H9 (cell line): Measurements from ENCODE around the gene GABBR2. TPM values are rescaled to one million over a fixed set of nuclear protein-coding genes. Genes with fewer than 3 reads are reported as not detected.

Experiments
- DNase-seq: peaks from one replicate; pipeline ENCODE4 v3.0.0-alpha.2; 2017
- H2AFZ ChIP-seq: one replicate; pipeline ENCODE4 v1.6.1; 2013; ENCODE audit warnings: mild to moderate bottlenecking, low read length, control low read depth, moderate library complexity
- H2AK5ac ChIP-seq: 2 replicates; pipeline ENCODE4 v1.6.1; 2013; ENCODE audit warnings: low read length, control low read depth, mixed read lengths; ENCODE audit not compliant: insufficient read length
- H2BK120ac ChIP-seq: one replicate; pipeline ENCODE4 v1.6.1; 2013; ENCODE audit warnings: low read depth, mild to moderate bottlenecking, low read length, control low read depth, inconsistent platforms; ENCODE audit not compliant: poor library complexity, severe bottlenecking
- H2BK12ac ChIP-seq: 2 replicates; pipeline ENCODE4 v1.6.1; 2013; ENCODE audit warnings: low read length, control low read depth, mixed read lengths, low read depth; ENCODE audit not compliant: insufficient read length
- H2BK15ac ChIP-seq: 2 replicates; pipeline ENCODE4 v1.6.1; 2013; ENCODE audit warnings: low read depth, low read length, control low read depth
- H2BK20ac ChIP-seq: one replicate; pipeline ENCODE4 v1.6.1; 2013; ENCODE audit warnings: low read depth, mild to moderate bottlenecking, low read length, control low read depth, inconsistent platforms; ENCODE audit not compliant: poor library complexity, severe bottlenecking
- H2BK5ac ChIP-seq: 2 replicates; pipeline ENCODE4 v1.6.1; 2013; ENCODE audit warnings: low read length, control low read depth, mixed read lengths; ENCODE audit not compliant: insufficient read length
- H3K14ac ChIP-seq: 2 replicates; pipeline ENCODE4 v1.6.1; 2013; ENCODE audit warnings: low read length, control low read depth; ENCODE audit not compliant: insufficient read depth
- H3K18ac ChIP-seq: 2 replicates; pipeline ENCODE4 v1.6.1; 2013; ENCODE audit warnings: low read depth, mild to moderate bottlenecking, mixed read lengths, low read length, control low read depth; ENCODE audit not compliant: insufficient read length
- H3K23ac ChIP-seq: 2 replicates; pipeline ENCODE4 v1.6.1; 2013; ENCODE audit warnings: low read length, control low read depth, mixed read lengths, low read depth; ENCODE audit not compliant: insufficient read length
- H3K23me2 ChIP-seq: 2 replicates; pipeline ENCODE4 v1.6.1; 2013; ENCODE audit warnings: low read depth, mild to moderate bottlenecking, mixed read lengths, low read length, control low read depth; ENCODE audit not compliant: insufficient read length, poor library complexity, severe bottlenecking
- H3K27ac ChIP-seq: 2 replicates; pipeline ENCODE4 v1.5.1; 2013; ENCODE audit warnings: low read length, control low read depth, mixed read lengths, low read depth; ENCODE audit not compliant: insufficient read length
- H3K27me3 ChIP-seq: 2 replicates; pipeline ENCODE4 v1.6.1; 2013; ENCODE audit warnings: low read length, control low read depth, inconsistent platforms; ENCODE audit not compliant: insufficient read depth
- H3K4ac ChIP-seq: 2 replicates; pipeline ENCODE4 v1.6.1; 2013; ENCODE audit warnings: low read depth, mild to moderate bottlenecking, control low read depth, inconsistent platforms, low read length, moderate library complexity
- H3K4me1 ChIP-seq: 2 replicates; pipeline ENCODE4 v1.6.1; 2013; ENCODE audit warnings: low read length, control low read depth, inconsistent platforms; ENCODE audit not compliant: insufficient read depth
- H3K4me2 ChIP-seq: 2 replicates; pipeline ENCODE4 v1.6.1; 2013; ENCODE audit warnings: low read length, control low read depth, mixed read lengths; ENCODE audit not compliant: insufficient read length, insufficient read depth
- H3K56ac ChIP-seq: 2 replicates; pipeline ENCODE4 v1.6.1; 2013; ENCODE audit warnings: low read depth, mild to moderate bottlenecking, mixed read lengths, low read length, control low read depth; ENCODE audit not compliant: insufficient read length
- H3K79me1 ChIP-seq: 2 replicates; pipeline ENCODE4 v1.6.1; 2013; ENCODE audit warnings: low read depth, mild to moderate bottlenecking, moderate library complexity, low read length, control low read depth, inconsistent platforms; ENCODE audit not compliant: insufficient read depth, poor library complexity, severe bottlenecking
- H3K79me2 ChIP-seq: 2 replicates; pipeline ENCODE4 v1.6.1; 2013; ENCODE audit warnings: low read length, control low read depth, inconsistent platforms; ENCODE audit not compliant: insufficient read depth
- H3K9ac ChIP-seq: 2 replicates; pipeline ENCODE4 v1.6.1; 2013; ENCODE audit warnings: low read length, control low read depth, mixed read lengths; ENCODE audit not compliant: insufficient read length; ENCODE audit errors: extremely low read depth
- H3K9me3 ChIP-seq: one replicate; pipeline ENCODE4 v1.6.1; 2013; ENCODE audit warnings: low read depth, low read length, inconsistent platforms; ENCODE audit not compliant: control insufficient read depth
- H3T11ph ChIP-seq: one replicate; pipeline ENCODE4 v1.6.1; 2013; ENCODE audit warnings: mild to moderate bottlenecking, low read length, control low read depth, inconsistent platforms
- H4K20me1 ChIP-seq: one replicate; pipeline ENCODE4 v1.6.1; 2013; ENCODE audit not compliant: control insufficient read depth, insufficient read length, insufficient read depth
- H4K5ac ChIP-seq: 2 replicates; pipeline ENCODE4 v1.6.1; 2013; ENCODE audit warnings: low read depth, mild to moderate bottlenecking, mixed read lengths, low read length, control low read depth; ENCODE audit not compliant: insufficient read length
- H4K8ac ChIP-seq: replicated peaks from 2 replicates; pipeline ENCODE4 v1.6.1; 2013; ENCODE audit warnings: low read length, control low read depth, mixed read lengths, low read depth; ENCODE audit not compliant: insufficient read length
- H4K91ac ChIP-seq: 2 replicates; pipeline ENCODE4 v1.6.1; 2013; ENCODE audit warnings: low read depth, mild to moderate bottlenecking, moderate library complexity, mixed read lengths, low read length, control low read depth; ENCODE audit not compliant: insufficient read length
- H3K27ac Mint-ChIP-seq, 3 experiments: 2 replicates in 2 of 3; 3 replicates in 1 of 3; pipeline ENCODE4 v1.8.0; 2020 to 2021; ENCODE audit warnings: mixed read lengths in 3 of 3, mild to moderate bottlenecking in 1 of 3, moderate library complexity in 1 of 3
- H3K27me3 Mint-ChIP-seq: 2 replicates; pipeline ENCODE4 v1.8.0; 2021; ENCODE audit warnings: low read depth, mild to moderate bottlenecking, moderate library complexity, mixed read lengths
- H3K36me3 Mint-ChIP-seq, 3 experiments: 2 replicates in 2 of 3; 3 replicates in 1 of 3; pipeline ENCODE4 v1.8.0; 2020 to 2021; ENCODE audit warnings: low read depth in 3 of 3, mixed read lengths in 3 of 3; ENCODE audit not compliant: insufficient read depth in 1 of 3
- H3K4me1 Mint-ChIP-seq, 2 experiments: 2 replicates each; pipeline ENCODE4 v1.8.0; 2020; ENCODE audit warnings: mixed read lengths in 2 of 2
- H3K4me3 Mint-ChIP-seq, 2 experiments: 2 replicates in 1 of 2; 3 replicates in 1 of 2; pipeline ENCODE4 v1.8.0; 2020 to 2021; ENCODE audit warnings: mild to moderate bottlenecking in 2 of 2, mixed read lengths in 2 of 2, moderate library complexity in 1 of 2
- H3K9me3 Mint-ChIP-seq, 2 experiments: 2 replicates in 1 of 2; 3 replicates in 1 of 2; pipeline ENCODE4 v1.8.0; 2020; ENCODE audit warnings: mild to moderate bottlenecking in 2 of 2, mixed read lengths in 2 of 2, moderate library complexity in 1 of 2
- CTCF ChIP-seq: fragments of 200-600 bp; sonication (generic); conservative IDR thresholded peaks from 3 replicates; pipeline ENCODE4 v1.8.0; 2021; ENCODE audit warnings: antibody characterized with exemption, mild to moderate bottlenecking
- WGBS: extraction: QIAGEN DNeasy Blood & Tissue Kit; methylation state at CpG from one replicate; pipeline ENCODE4 v1.1.7; 2013; ENCODE audit warnings: missing lambda C conversion rate, low lambda C conversion rate, mixed read lengths; ENCODE audit not compliant: insufficient read length; ENCODE audit errors: extremely low coverage; 5-methylcytosine and 5-hydroxymethylcytosine counted together
- total RNA-seq: library from RNA; stranded (reverse); gene quantifications from 2 replicates; pipeline ENCODE4 v1.2.1, GENCODE V29; 2021

The GABBR2 gene
- total RNA-seq, 1 experiment from 2014 or later: 0.66 TPM

GRCh38 chr9:98427491-98427890 is 281.2 kb downstream of the GABBR2 start:
- Histone ChIP-seq H3K56ac (no peak overlapping the region), H2BK12ac (no peak overlapping the region), H3K14ac (no peak overlapping the region), H3K18ac (no peak overlapping the region), H3K4me1 (no peaks in the 10 kb centered on the region), H2AFZ (no peak overlapping the region), H2BK120ac (no peak overlapping the region), H3K9me3 (no peaks in the 10 kb centered on the region), H4K91ac (no peak overlapping the region), H3K79me1 (no peaks in the 10 kb centered on the region), H2BK20ac (no peak overlapping the region), H2BK5ac (no peak overlapping the region), H3K9ac (no peak overlapping the region), H3K4me2 (no peak overlapping the region), H2BK15ac (no peak overlapping the region), H3K23ac (no peak overlapping the region), H4K5ac (no peak overlapping the region), H3K4ac (no peak overlapping the region), H4K8ac (no peak overlapping the region), H3T11ph (no peak overlapping the region), H2AK5ac (no peak overlapping the region), H3K27ac (no peak overlapping the region), H3K27me3 (no peaks in the 10 kb centered on the region; the same call in 1 of the 2 replicates), H4K20me1 (no peaks in the 10 kb centered on the region), H3K23me2 (no peaks in the 10 kb centered on the region), H3K79me2 (no peaks in the 10 kb centered on the region)
- no peak overlapping the region for H3K4me3 Mint-ChIP-seq
- H3K4me1 Mint-ChIP-seq: no peaks in the 10 kb centered on the region
- TF ChIP-seq CTCF: no peak
- H3K27ac Mint-ChIP-seq: no peak overlapping the region
- peaks cover 4% of the 10 kb centered on the region for H3K27me3 Mint-ChIP-seq
- no peak for DNase-seq
- no CpG with 5 or more reads among the region's 5 CpGs for WGBS
- no peaks in the 10 kb centered on the region for H3K36me3 Mint-ChIP-seq
- H3K9me3 Mint-ChIP-seq: no peaks in the 10 kb centered on the region
